Activated naive CD8-positive, alpha-beta T cell treated with anti-CD3 and anti-CD28 coated beads, Interleukin-2, amount 10 ng/mL, durations not matched to agents 7 days and 5 days (primary cell): Measurements from ENCODE around the gene SLC25A21. TPM values are rescaled to one million over a fixed set of nuclear protein-coding genes. Genes with fewer than 3 reads are reported as not detected.

Experiments
- ATAC-seq: fragments of 150-1000 bp; cut with Tn5 transposase; one replicate; pipeline ENCODE4 v1.10.0; 2021; ENCODE audit warnings: low read depth, moderate library complexity
- POLR2A ChIA-PET: fragments of 350-600 bp; sonication (Branson Sonifier 250); formaldehyde crosslinking; loops from one replicate; lab custom pipeline; 2021; ENCODE audit warnings: antibody characterized with exemption; lab: Charles Lee
- DNase-seq: peaks from one replicate; pipeline ENCODE4 v3.0.0; 2021
- H3K27ac Mint-ChIP-seq: one replicate; pipeline ENCODE4 v1.8.0; 2022; ENCODE audit warnings: mild to moderate bottlenecking, mixed read lengths
- H3K27me3 Mint-ChIP-seq: one replicate; pipeline ENCODE4 v1.8.0; 2022; ENCODE audit warnings: mild to moderate bottlenecking, moderate library complexity, mixed read lengths
- H3K36me3 Mint-ChIP-seq: one replicate; pipeline ENCODE4 v1.8.0; 2021; ENCODE audit warnings: mild to moderate bottlenecking, mixed read lengths
- H3K4me1 Mint-ChIP-seq: one replicate; pipeline ENCODE4 v1.8.0; 2021; ENCODE audit warnings: mixed read lengths
- H3K4me3 Mint-ChIP-seq: one replicate; pipeline ENCODE4 v1.8.0; 2022; ENCODE audit warnings: mild to moderate bottlenecking, moderate library complexity, mixed read lengths
- H3K9me3 Mint-ChIP-seq: one replicate; pipeline ENCODE4 v1.8.0; 2021; ENCODE audit warnings: mixed read lengths
- total RNA-seq, 2 experiments: library from RNA; stranded (reverse); gene quantifications; one replicate each; pipeline ENCODE4 v1.2.3, GENCODE V29; 2021

Gene SLC25A21
- total RNA-seq, 2 experiments from 2014 or later: not detected

DNA sequence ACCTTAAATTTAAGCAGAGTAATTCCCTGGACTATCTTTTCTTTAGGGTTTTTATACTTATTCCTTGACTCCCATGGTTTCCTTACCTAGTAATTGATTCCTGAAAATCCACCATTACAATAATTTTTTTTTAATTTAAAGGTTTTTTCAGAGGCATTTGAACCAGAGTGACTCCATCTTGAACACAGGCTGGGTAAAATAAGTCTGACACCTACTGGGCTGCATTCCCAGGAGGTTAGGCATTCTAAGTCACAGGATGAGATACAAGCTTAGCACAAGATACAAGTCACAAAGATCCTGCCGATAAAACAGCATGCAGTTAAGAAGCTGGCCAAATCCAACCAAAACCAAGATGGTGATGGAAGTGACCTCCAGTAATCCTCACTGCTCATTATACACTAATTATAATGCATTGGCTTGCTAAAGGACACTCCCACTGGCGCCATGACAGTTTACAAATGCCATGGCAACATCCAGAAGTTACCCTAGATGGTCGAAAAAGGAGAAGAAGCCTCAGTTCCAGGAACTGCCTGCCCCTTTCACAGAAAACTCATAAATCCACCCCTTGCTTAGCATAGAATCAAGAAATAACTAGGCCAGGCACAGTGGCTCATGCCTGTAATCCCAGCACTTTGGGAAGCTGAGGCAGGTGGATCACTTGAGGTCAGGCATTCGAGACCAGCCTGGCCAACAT lies 53.6 kb downstream of the SLC25A21 start:
- Mint-ChIP-seq H3K27ac (no peak overlapping the region), H3K4me1 (no peaks in the 10 kb centered on the region), H3K27me3 (no peaks in the 10 kb centered on the region), H3K36me3 (no peaks in the 10 kb centered on the region), H3K4me3 (no peak overlapping the region), H3K9me3 (peaks cover 1% of the 10 kb centered on the region)
- no peak for DNase-seq
- POLR2A ChIA-PET: no interaction called here
- no peak for ATAC-seq

DNA sequence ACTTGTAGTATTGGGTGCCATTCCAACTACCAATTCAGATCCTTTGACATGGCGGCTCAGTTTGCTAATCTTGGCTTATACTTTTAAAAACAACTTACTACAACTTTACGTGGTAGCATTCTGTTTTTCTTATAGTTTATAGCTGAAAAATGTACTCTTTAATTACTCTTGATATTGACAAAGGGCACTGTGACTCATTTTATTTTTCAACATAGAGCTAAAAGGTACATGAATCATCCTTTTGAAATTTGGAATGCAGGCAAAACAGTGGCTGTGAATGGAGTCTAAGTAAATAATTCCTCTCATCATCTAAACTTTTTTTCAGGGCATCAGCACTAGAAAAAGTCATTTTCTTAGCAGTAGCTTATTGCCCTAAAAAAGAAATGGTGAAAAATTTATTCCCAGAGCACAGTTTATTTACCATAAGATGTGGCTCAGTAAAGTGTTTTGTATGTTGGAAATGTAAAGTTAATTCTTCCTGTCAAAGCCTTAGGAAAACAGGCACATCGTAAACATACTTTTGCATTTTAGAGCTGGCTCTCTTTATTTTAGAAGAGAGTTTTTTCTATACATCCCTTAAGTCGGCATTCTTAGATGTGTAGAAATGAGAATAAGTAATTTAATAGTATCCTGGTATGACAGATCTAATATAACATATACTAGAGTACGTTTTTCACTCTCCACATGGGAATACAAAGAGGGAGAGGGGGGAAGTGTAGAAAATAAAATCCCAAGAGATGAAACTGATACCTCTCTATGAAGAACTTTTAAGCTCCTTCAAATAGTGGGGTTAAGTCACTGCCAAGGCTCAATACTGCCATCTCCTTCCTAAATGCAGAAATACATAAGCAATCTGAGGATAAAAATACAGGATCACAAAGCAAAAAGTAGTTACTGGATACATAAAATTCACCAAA lies 55.2 kb downstream of the SLC25A21 start:
- DNase-seq (no peak), ATAC-seq (no peak)
- POLR2A ChIA-PET: no interaction called here
- no peak overlapping the region for H3K27ac Mint-ChIP-seq
- H3K9me3 Mint-ChIP-seq: peaks cover 1% of the 10 kb centered on the region
- no peaks in the 10 kb centered on the region for H3K4me1 Mint-ChIP-seq
- H3K36me3 Mint-ChIP-seq: no peaks in the 10 kb centered on the region
- no peak overlapping the region for H3K4me3 Mint-ChIP-seq
- no peaks in the 10 kb centered on the region for H3K27me3 Mint-ChIP-seq

GRCh38 chr14:37115406-37115805 lies 57.0 kb downstream of the SLC25A21 start:
- Mint-ChIP-seq H3K36me3 (no peaks in the 10 kb centered on the region), H3K4me1 (no peaks in the 10 kb centered on the region), H3K27me3 (no peaks in the 10 kb centered on the region), H3K4me3 (no peak overlapping the region), H3K27ac (no peak overlapping the region), H3K9me3 (no peaks in the 10 kb centered on the region)
- no peak for ATAC-seq
- POLR2A ChIA-PET: no interaction called here
- no peak for DNase-seq

- H3K36me3 Mint-ChIP-seq: no peaks in the 10 kb centered on the region
- no peaks in the 10 kb centered on the region for H3K27me3 Mint-ChIP-seq
- POLR2A ChIA-PET: no interaction called here
- no peak overlapping the region for H3K27ac Mint-ChIP-seq
- no peak overlapping the region for H3K4me3 Mint-ChIP-seq
- DNase-seq: no peak
- H3K4me1 Mint-ChIP-seq: no peaks in the 10 kb centered on the region
- H3K9me3 Mint-ChIP-seq: no peaks in the 10 kb centered on the region
- no peak for ATAC-seq
These were observed 57.8 kb downstream of the SLC25A21 start for GRCh38 chr14:37114559-37114958.

- DNase-seq: no peak
- Mint-ChIP-seq H3K27ac (no peak overlapping the region), H3K36me3 (no peaks in the 10 kb centered on the region), H3K4me3 (no peak overlapping the region), H3K4me1 (no peaks in the 10 kb centered on the region), H3K27me3 (no peaks in the 10 kb centered on the region), H3K9me3 (no peaks in the 10 kb centered on the region)
- ATAC-seq: no peak
- POLR2A ChIA-PET: no interaction called here
These were observed 58.4 kb downstream of the SLC25A21 start for GRCh38 chr14:37114002-37114401.

DNA sequence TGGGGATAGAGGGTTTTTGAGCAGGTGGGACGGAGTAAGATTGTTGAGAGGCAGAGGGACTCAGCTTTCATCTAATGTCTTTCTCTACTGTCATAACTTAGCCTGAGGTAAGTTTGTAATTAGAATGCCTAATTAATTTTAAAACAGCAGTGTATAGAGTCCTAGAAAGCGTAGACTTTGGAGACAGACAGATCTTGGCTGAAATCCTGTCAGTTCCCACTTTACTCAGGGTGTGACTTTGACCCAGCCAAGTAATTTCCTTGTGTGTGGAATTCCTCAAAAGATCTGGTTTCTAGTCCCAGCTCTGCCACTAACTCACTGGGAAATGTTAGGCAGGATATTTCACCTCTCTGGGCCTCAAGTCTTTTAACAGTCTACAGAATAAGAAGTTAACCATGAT lies 74.3 kb downstream of the SLC25A21 start:
- no peaks in the 10 kb centered on the region for H3K36me3 Mint-ChIP-seq
- no peak for DNase-seq
- no peak for ATAC-seq
- H3K9me3 Mint-ChIP-seq: peaks cover 2% of the 10 kb centered on the region
- no peak overlapping the region for H3K4me3 Mint-ChIP-seq
- H3K27me3 Mint-ChIP-seq: no peaks in the 10 kb centered on the region
- H3K4me1 Mint-ChIP-seq: no peaks in the 10 kb centered on the region
- POLR2A ChIA-PET: no interaction called here
- H3K27ac Mint-ChIP-seq: no peak overlapping the region

GRCh38 chr14:37094502-37094901 lies 77.9 kb downstream of the SLC25A21 start:
- Mint-ChIP-seq H3K9me3 (peaks cover 2% of the 10 kb centered on the region), H3K4me3 (no peak overlapping the region), H3K4me1 (no peaks in the 10 kb centered on the region), H3K36me3 (no peaks in the 10 kb centered on the region), H3K27ac (no peak overlapping the region), H3K27me3 (no peaks in the 10 kb centered on the region)
- ATAC-seq (no peak), DNase-seq (no peak)
- POLR2A ChIA-PET: no interaction called here

DNA sequence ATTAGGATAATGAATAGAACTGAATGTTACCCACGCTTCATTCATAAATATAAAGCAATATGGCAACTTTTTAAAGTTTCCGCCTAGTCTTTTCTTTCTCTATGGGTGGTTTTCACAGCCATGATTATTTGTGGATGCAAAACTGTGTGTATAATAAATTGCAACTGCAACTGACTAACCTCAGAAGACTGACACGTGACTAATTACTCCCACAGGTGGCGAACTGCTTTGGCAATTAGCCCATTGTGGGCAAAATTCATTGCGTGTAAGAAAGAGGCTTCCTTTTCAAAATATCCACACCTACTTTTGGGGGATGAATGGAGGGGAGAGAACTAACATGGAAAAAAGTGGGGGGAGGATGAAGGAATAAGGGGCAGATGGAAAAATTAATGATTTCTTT lies 79.0 kb downstream of the SLC25A21 start:
- POLR2A ChIA-PET: no interaction called here
- Mint-ChIP-seq H3K27ac (no peak overlapping the region), H3K36me3 (no peaks in the 10 kb centered on the region), H3K4me3 (no peak overlapping the region), H3K27me3 (no peaks in the 10 kb centered on the region), H3K4me1 (no peaks in the 10 kb centered on the region), H3K9me3 (peaks cover under 1% of the 10 kb centered on the region)
- ATAC-seq: no peak
- no peak for DNase-seq

DNA sequence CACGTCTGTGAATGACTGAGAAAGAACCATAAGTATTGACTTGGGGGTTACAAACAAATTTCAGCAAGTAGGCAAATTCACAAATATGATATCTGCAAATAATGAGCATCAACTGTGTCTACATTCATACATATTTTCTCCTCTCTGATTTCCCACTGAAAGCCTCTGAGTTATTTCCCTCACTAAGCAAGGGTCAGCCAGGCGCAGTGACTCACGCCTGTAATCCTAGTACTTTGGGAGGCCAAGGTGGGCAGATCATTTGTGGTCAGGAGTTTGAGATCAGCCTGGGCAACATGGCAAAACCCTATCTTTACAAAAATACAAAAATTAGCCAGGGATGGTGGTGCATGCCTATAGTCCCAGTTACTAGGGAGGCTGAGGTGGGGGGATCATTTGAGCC lies 80.8 kb downstream of the SLC25A21 start:
- Mint-ChIP-seq H3K9me3 (no peaks in the 10 kb centered on the region), H3K27ac (no peak overlapping the region), H3K4me1 (no peaks in the 10 kb centered on the region), H3K4me3 (no peak overlapping the region), H3K27me3 (no peaks in the 10 kb centered on the region), H3K36me3 (no peaks in the 10 kb centered on the region)
- ATAC-seq: no peak
- DNase-seq: no peak
- POLR2A ChIA-PET: no interaction called here

- DNase-seq: no peak
- Mint-ChIP-seq H3K27me3 (no peaks in the 10 kb centered on the region), H3K27ac (no peak overlapping the region), H3K9me3 (no peaks in the 10 kb centered on the region), H3K4me3 (no peak overlapping the region), H3K36me3 (no peaks in the 10 kb centered on the region), H3K4me1 (no peaks in the 10 kb centered on the region)
- no peak for ATAC-seq
- POLR2A ChIA-PET: no interaction called here
These were observed 82.4 kb downstream of the SLC25A21 start for GRCh38 chr14:37090026-37090425.

DNA sequence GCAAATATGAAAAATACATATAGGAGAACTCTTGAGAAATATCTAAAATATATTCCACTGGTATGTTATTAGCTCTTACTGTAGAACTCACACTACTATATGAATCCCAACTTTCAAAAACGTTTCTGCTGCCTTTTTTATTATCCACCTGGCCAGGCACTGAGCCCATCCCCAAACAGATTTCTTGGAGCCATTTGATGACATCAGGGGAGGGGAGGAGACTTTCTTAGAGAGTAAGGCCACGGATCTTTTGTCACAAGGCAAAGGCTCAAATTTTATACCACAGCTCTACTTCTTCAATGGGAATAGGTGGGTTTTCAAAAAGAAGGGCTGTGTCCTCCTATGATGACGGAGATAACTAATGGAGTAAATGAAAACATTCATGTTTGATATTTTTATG lies 83.0 kb downstream of the SLC25A21 start:
- DNase-seq (no peak), ATAC-seq (no peak)
- Mint-ChIP-seq H3K9me3 (no peaks in the 10 kb centered on the region), H3K27me3 (no peaks in the 10 kb centered on the region), H3K4me1 (no peaks in the 10 kb centered on the region), H3K4me3 (no peak overlapping the region), H3K27ac (no peak overlapping the region), H3K36me3 (no peaks in the 10 kb centered on the region)
- POLR2A ChIA-PET: no interaction called here

GRCh38 chr14:37088356-37089215 lies 83.8 kb downstream of the SLC25A21 start:
- Mint-ChIP-seq H3K4me1 (no peaks in the 10 kb centered on the region), H3K4me3 (no peak overlapping the region), H3K36me3 (no peaks in the 10 kb centered on the region), H3K27ac (no peak overlapping the region), H3K27me3 (no peaks in the 10 kb centered on the region), H3K9me3 (no peaks in the 10 kb centered on the region)
- DNase-seq: no peak
- POLR2A ChIA-PET: no interaction called here
- no peak for ATAC-seq

DNA sequence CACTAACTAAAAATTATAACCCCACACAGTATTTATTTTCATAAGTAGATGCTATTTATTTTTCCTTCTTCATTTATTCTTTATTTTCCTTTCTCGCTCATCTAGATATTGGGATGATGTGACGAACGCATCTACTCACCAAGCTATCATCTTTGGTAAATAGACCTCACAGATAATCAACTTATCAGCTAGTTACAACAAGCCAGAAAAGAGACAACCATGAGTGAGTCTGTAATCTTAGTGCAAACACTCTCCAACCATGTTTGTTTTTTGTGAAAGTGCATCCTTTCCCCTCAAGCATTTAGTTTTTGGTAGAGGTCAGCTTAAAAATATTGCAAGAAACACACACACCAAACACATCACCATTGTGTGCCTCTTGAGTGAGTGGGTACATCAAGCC lies 84.9 kb downstream of the SLC25A21 start:
- no peak for ATAC-seq
- POLR2A ChIA-PET: no interaction called here
- no peaks in the 10 kb centered on the region for H3K4me1 Mint-ChIP-seq

More for the DNA sequence above, 84.9 kb downstream of the SLC25A21 start:
- no peaks in the 10 kb centered on the region for H3K36me3 Mint-ChIP-seq
- DNase-seq: no peak
- no peak overlapping the region for H3K27ac Mint-ChIP-seq
- no peak overlapping the region for H3K4me3 Mint-ChIP-seq
- no peaks in the 10 kb centered on the region for H3K9me3 Mint-ChIP-seq
- H3K27me3 Mint-ChIP-seq: no peaks in the 10 kb centered on the region
